ENCODE results near the gene CDH23.

GRCh38 chr10:71359364-71360046 lies 37.2 kb upstream of the CDH23 start:
- TF ChIP-seq, protein P1, sequence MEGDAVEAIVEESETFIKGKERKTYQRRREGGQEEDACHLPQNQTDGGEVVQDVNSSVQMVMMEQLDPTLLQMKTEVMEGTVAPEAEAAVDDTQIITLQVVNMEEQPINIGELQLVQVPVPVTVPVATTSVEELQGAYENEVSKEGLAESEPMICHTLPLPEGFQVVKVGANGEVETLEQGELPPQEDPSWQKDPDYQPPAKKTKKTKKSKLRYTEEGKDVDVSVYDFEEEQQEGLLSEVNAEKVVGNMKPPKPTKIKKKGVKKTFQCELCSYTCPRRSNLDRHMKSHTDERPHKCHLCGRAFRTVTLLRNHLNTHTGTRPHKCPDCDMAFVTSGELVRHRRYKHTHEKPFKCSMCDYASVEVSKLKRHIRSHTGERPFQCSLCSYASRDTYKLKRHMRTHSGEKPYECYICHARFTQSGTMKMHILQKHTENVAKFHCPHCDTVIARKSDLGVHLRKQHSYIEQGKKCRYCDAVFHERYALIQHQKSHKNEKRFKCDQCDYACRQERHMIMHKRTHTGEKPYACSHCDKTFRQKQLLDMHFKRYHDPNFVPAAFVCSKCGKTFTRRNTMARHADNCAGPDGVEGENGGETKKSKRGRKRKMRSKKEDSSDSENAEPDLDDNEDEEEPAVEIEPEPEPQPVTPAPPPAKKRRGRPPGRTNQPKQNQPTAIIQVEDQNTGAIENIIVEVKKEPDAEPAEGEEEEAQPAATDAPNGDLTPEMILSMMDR (conservative IDR thresholded peaks at IDR 0.05 in 1 of 2, IDR thresholded peaks at IDR 0.05 in 1 of 2; ENCODE audit: extremely low read depth in 1 of 2, insufficient read depth in 1 of 2, low read depth in 1 of 2, low read length in 2 of 2) = no peak
- no peak for TF ChIP-seq EZH2 (IDR thresholded peaks at IDR 0.05; ENCODE audit: borderline replicate concordance, low read length)
